IMR-90 (cell line): ENCODE results near the gene CTCFL. TPM values are rescaled to one million over a fixed set of nuclear protein-coding genes. Genes with fewer than 3 reads are reported as not detected.
"Not testable (repeated sequence)": the region's sequence is repeated elsewhere in the genome, so short reads cannot be mapped to it uniquely, and the experiment has no call there.

Experiments
- ATAC-seq: fragments of 200-7000 bp; cut with Tn5 transposase; 2 replicates; pipeline ENCODE4 v1.9.1; 2020; ENCODE audit warnings: low read depth, mild to moderate bottlenecking, moderate library complexity
- BruUV-seq: library from RNA; stranded (reverse); fragments of 400-500 nt; replicated peaks from 2 replicates; lab custom pipeline; 2021; lab: Mats Ljungman, UMichigan
- CTCF ChIA-PET: fragments of 300-600 bp; formaldehyde crosslinking; extraction: SDS; loops from one replicate; lab custom pipeline; 2021; ENCODE audit warnings: antibody characterized with exemption; lab: Yijun Ruan, JAX
- POLR2A ChIA-PET: fragments of 300-600 bp; sonication (Branson Sonifier 250); formaldehyde crosslinking; loops from one replicate; lab custom pipeline; 2022; ENCODE audit warnings: antibody characterized with exemption; ENCODE audit not compliant: unreplicated experiment; lab: Charles Lee
- DNase-seq: peaks from one replicate; pipeline ENCODE4 v3.0.0; 2013
- H2AFZ ChIP-seq: replicated peaks from 2 replicates; pipeline ENCODE3; 2013; ENCODE audit warnings: low read length, mild to moderate bottlenecking; ENCODE audit not compliant: poor library complexity
- H2AK5ac ChIP-seq: 2 replicates; pipeline ENCODE4 v1.6.1; 2013; ENCODE audit warnings: low read depth, low read length, inconsistent platforms
- H2AK9ac ChIP-seq: replicated peaks from 2 replicates; pipeline ENCODE3; 2013; ENCODE audit warnings: mild to moderate bottlenecking, low read depth, low read length, moderate library complexity; ENCODE audit not compliant: poor library complexity
- H2BK120ac ChIP-seq: 2 replicates; pipeline ENCODE4 v1.6.1; 2013; ENCODE audit warnings: low read depth, low read length, inconsistent platforms
- H2BK15ac ChIP-seq: 3 replicates; pipeline ENCODE4 v1.6.1; 2013; ENCODE audit warnings: low read depth, low read length, inconsistent platforms
- H2BK20ac ChIP-seq: 2 replicates; pipeline ENCODE4 v1.6.1; 2013; ENCODE audit warnings: low read depth, mild to moderate bottlenecking, inconsistent platforms, low read length, moderate library complexity
- H2BK5ac ChIP-seq: 2 replicates; pipeline ENCODE4 v1.6.1; 2013; ENCODE audit warnings: mild to moderate bottlenecking, low read depth, low read length, inconsistent platforms; ENCODE audit not compliant: poor library complexity, severe bottlenecking
- H3K14ac ChIP-seq: replicated peaks from 2 replicates; pipeline ENCODE4 v1.6.1; 2013; ENCODE audit warnings: low read depth, low read length, inconsistent platforms
- H3K18ac ChIP-seq: 2 replicates; pipeline ENCODE4 v1.6.1; 2013; ENCODE audit warnings: low read depth, low read length, control low read depth
- H3K23ac ChIP-seq: 2 replicates; pipeline ENCODE4 v1.6.1; 2013; ENCODE audit warnings: low read depth, low read length, inconsistent platforms
- H3K27ac ChIP-seq: 2 replicates; pipeline ENCODE4 v1.5.1; 2013; ENCODE audit warnings: mild to moderate bottlenecking, control low read depth, low read length; ENCODE audit not compliant: insufficient read depth
- H3K27me3 ChIP-seq: 2 replicates; pipeline ENCODE4 v1.6.1; 2013; ENCODE audit warnings: low read length; ENCODE audit not compliant: control insufficient read depth, insufficient read depth
- H3K36me3 ChIP-seq: 2 replicates; pipeline ENCODE4 v1.6.1; 2013; ENCODE audit warnings: low read length, mixed read lengths; ENCODE audit not compliant: control insufficient read depth, insufficient read depth
- H3K4ac ChIP-seq: 2 replicates; pipeline ENCODE4 v1.6.1; 2013; ENCODE audit warnings: low read depth, low read length, inconsistent platforms
- H3K4me1 ChIP-seq: 2 replicates; pipeline ENCODE4 v1.6.1; 2013; ENCODE audit warnings: low read length, mixed read lengths; ENCODE audit not compliant: control insufficient read depth, insufficient read depth
- H3K4me2 ChIP-seq: 2 replicates; pipeline ENCODE4 v1.6.1; 2013; ENCODE audit warnings: low read depth, mild to moderate bottlenecking, control low read depth, low read length, moderate library complexity
- H3K4me3 ChIP-seq: 2 replicates; pipeline ENCODE4 v1.5.1; 2013; ENCODE audit warnings: low read depth, mild to moderate bottlenecking, control low read depth, low read length, moderate library complexity; ENCODE audit not compliant: insufficient read depth
- H3K56ac ChIP-seq: 2 replicates; pipeline ENCODE4 v1.6.1; 2013; ENCODE audit warnings: low read length, inconsistent platforms; ENCODE audit not compliant: insufficient read depth; ENCODE audit errors: extremely low read depth
- H3K79me1 ChIP-seq, 2 experiments: 2 replicates each; pipeline ENCODE4 v1.6.1; 2013; ENCODE audit warnings: low read length in 2 of 2, inconsistent platforms in 1 of 2, low read depth in 1 of 2
- H3K9ac ChIP-seq: 2 replicates; pipeline ENCODE4 v1.6.1; 2013; ENCODE audit warnings: low read depth, low read length, control low read depth
- H3K9me1 ChIP-seq: 2 replicates; pipeline ENCODE4 v1.6.1; 2013; ENCODE audit warnings: low read length, inconsistent platforms; ENCODE audit not compliant: insufficient read depth
- H3K9me3 ChIP-seq: 2 replicates; pipeline ENCODE4 v1.6.1; 2013; ENCODE audit warnings: low read length; ENCODE audit not compliant: control insufficient read depth, insufficient read depth
- H4K20me1 ChIP-seq: 2 replicates; pipeline ENCODE4 v1.6.1; 2013; ENCODE audit warnings: low read length, inconsistent platforms; ENCODE audit not compliant: insufficient read depth
- H4K5ac ChIP-seq: 2 replicates; pipeline ENCODE4 v1.6.1; 2013; ENCODE audit warnings: mild to moderate bottlenecking, low read depth, low read length, control low read depth
- H4K8ac ChIP-seq, 2 experiments: 2 replicates each; pipeline ENCODE4 v1.6.1; 2013; ENCODE audit warnings: low read depth in 2 of 2, low read length in 2 of 2, control low read depth in 1 of 2, inconsistent platforms in 1 of 2
- H4K91ac ChIP-seq: 2 replicates; pipeline ENCODE4 v1.6.1; 2013; ENCODE audit warnings: low read depth, low read length, inconsistent platforms; ENCODE audit not compliant: insufficient read depth
- CTCF ChIP-seq: conservative IDR thresholded peaks from 2 replicates; pipeline ENCODE4 v1.5.1; 2012; ENCODE audit warnings: mild to moderate bottlenecking, low read depth, low read length, improper control_type of control experiment
- POLR2A ChIP-seq: IDR thresholded peaks from 2 replicates; pipeline ENCODE4 v1.6.1; 2012; ENCODE audit warnings: mild to moderate bottlenecking, low read depth, low read length
- WGBS, 2 experiments: methylation state at CpG; one replicate each; pipeline versions ENCODE4 v1.1.5 to v1.1.7; 2013; ENCODE audit warnings: missing lambda C conversion rate in 2 of 2; ENCODE audit not compliant: insufficient read length in 1 of 2; ENCODE audit errors: extremely low coverage in 2 of 2; 5-methylcytosine and 5-hydroxymethylcytosine counted together
- dilution Hi-C: fragments of 300-500 bp; cut with HindIII; formaldehyde crosslinking; loops from one replicate; pipeline ENCODE4 v1.14.3; 2018; ENCODE audit warnings: low sequenced_read_pairs; ENCODE audit not compliant: unreplicated experiment
- in situ Hi-C: fragments of 300-500 bp; cut with MboI; formaldehyde crosslinking; loops from 3 replicates; pipeline ENCODE4 v1.14.3; 2019; ENCODE audit warnings: low sequenced_read_pairs, inconsistent platforms, mixed read lengths
- intact Hi-C: fragments of 100-400 bp; cut with micrococcal nuclease; formaldehyde crosslinking; loops from 2 replicates; pipeline ENCODE4 v1.10.0; 2022
- polyA plus RNA-seq, 3 experiments: library from polyadenylated mRNA; depleted of rRNA; stranded (reverse); fragments of >200 nt; gene quantifications; 2 replicates each; pipeline ENCODE4 v1.2.3, GENCODE V29; 2012; ENCODE audit warnings: low replicate concordance in 1 of 3
- total RNA-seq: library from RNA; depleted of rRNA; stranded (reverse); fragments of >200 nt; gene quantifications from 2 replicates; pipeline ENCODE4 v1.2.3, GENCODE V29; 2012

The CTCFL gene
- total and polyA plus RNA-seq, 2 of the 4 experiments (the other 2 are of a cell fraction): not detected

GRCh38 chr20:57473246-57474048 lies 51.5 kb downstream of the CTCFL start:
- H3K23ac ChIP-seq: no peak overlapping the region
- no peaks in the 10 kb centered on the region for H3K4me1 ChIP-seq
- H2AK5ac ChIP-seq: no peak overlapping the region
- H2BK120ac ChIP-seq: no peak overlapping the region
- no peak overlapping the region for H2AK9ac ChIP-seq
- BruUV-seq: no TSS peak
- no peak overlapping the region for H4K8ac ChIP-seq
- H3K56ac ChIP-seq: no peak overlapping the region
- peaks cover 37% of the 10 kb centered on the region for H3K27me3 ChIP-seq
- DNase-seq: no peak
- intact Hi-C loops (no loop called here), dilution Hi-C loops (no loop called here), in situ Hi-C loops (no loop called here)
- H3K4me3 ChIP-seq: no peak overlapping the region
- H3K9me1 ChIP-seq: no peaks in the 10 kb centered on the region
- CTCF ChIA-PET: interaction anchor here (0.6 to 1.0 kb wide), 2 partner anchors 20 to 25 kb away, joined by 3 read pairs; no protein-coding TSS in a partner anchor
- TF ChIP-seq CTCF (no peak), POLR2A (no peak)
- H3K9ac ChIP-seq: no peak overlapping the region
- no peak overlapping the region for H3K27ac ChIP-seq
- H3K18ac ChIP-seq: no peak overlapping the region
- H2BK15ac ChIP-seq: no peak overlapping the region
- H3K9me3 ChIP-seq: peaks cover 3% of the 10 kb centered on the region
- no peak overlapping the region for H2BK20ac ChIP-seq
- H4K91ac ChIP-seq: no peak overlapping the region
- no peak overlapping the region for H3K4ac ChIP-seq
- ATAC-seq: 0 out of 2 replicates have a peak, but pooled peaks have one; percentile 29
- H3K4me2 ChIP-seq: no peak overlapping the region
- H4K5ac ChIP-seq: no peak overlapping the region
- POLR2A ChIA-PET: no interaction called here
- no peaks in the 10 kb centered on the region for H3K36me3 ChIP-seq
- H2AFZ ChIP-seq: no peak overlapping the region
- no peaks in the 10 kb centered on the region for H3K79me1 ChIP-seq
- no peak overlapping the region for H2BK5ac ChIP-seq
- no peaks in the 10 kb centered on the region for H4K20me1 ChIP-seq
- H3K14ac ChIP-seq: no peak overlapping the region
- 16% methylated on average over 6 of the region's 16 CpGs; no CpG with 5 or more reads in 1 of the 2 experiments for WGBS, 2 experiments

- H2BK5ac ChIP-seq, dilution Hi-C loops, H3K27ac ChIP-seq, H2BK20ac ChIP-seq, H4K5ac ChIP-seq, DNase-seq, H4K8ac ChIP-seq, CTCF ChIA-PET, H3K9ac ChIP-seq, POLR2A ChIA-PET, H2AK5ac ChIP-seq, H3K4me1 ChIP-seq, H4K91ac ChIP-seq, H2BK15ac ChIP-seq, in situ Hi-C loops, H2AFZ ChIP-seq, H2AK9ac ChIP-seq, H3K14ac ChIP-seq, H3K9me1 ChIP-seq, ATAC-seq, H3K4me3 ChIP-seq, H3K4me2 ChIP-seq, H3K79me1 ChIP-seq, H3K4ac ChIP-seq, H3K18ac ChIP-seq, H3K36me3 ChIP-seq, H3K56ac ChIP-seq, H4K20me1 ChIP-seq, H3K23ac ChIP-seq, BruUV-seq, H3K9me3 ChIP-seq, intact Hi-C loops, H2BK120ac ChIP-seq: not testable (repeated sequence)
- H3K27me3 ChIP-seq: peaks cover 31% of the 10 kb centered on the region
- no CpG with 5 or more reads among the region's 5 CpGs for WGBS, 2 experiments
Observed at GRCh38 chr20:57472474-57472873, 52.5 kb downstream of the CTCFL start.
